HepG2 (cell line): ENCODE data around the gene PFKFB4. TPM values are rescaled to one million over a fixed set of nuclear protein-coding genes. Genes with fewer than 3 reads are reported as not detected.

Experiments
- HIVEP1 ChIP-seq: sonication (generic); formaldehyde crosslinking; IDR thresholded peaks from 2 replicates; pipeline ENCODE4 v1.4.0; 2020; ENCODE audit warnings: mild to moderate bottlenecking, missing genetic modification reagents
- HNF4A ChIP-seq: sonication (generic); formaldehyde crosslinking; IDR thresholded peaks from 2 replicates; pipeline ENCODE4 v1.4.0; 2020; ENCODE audit warnings: missing genetic modification reagents
- ISX ChIP-seq: sonication (generic); formaldehyde crosslinking; conservative IDR thresholded peaks from 2 replicates; pipeline ENCODE4 v1.5.0; 2020; ENCODE audit warnings: missing genetic modification reagents
- JUND ChIP-seq: sonication (generic); formaldehyde crosslinking; IDR thresholded peaks from 2 replicates; pipeline ENCODE4 v1.8.0; 2022; ENCODE audit warnings: mild to moderate bottlenecking, missing genetic modification reagents
- KDM5B ChIP-seq: sonication (generic); formaldehyde crosslinking; IDR thresholded peaks from 2 replicates; pipeline ENCODE4 v1.4.0; 2020; ENCODE audit warnings: missing genetic modification reagents, mild to moderate bottlenecking, borderline replicate concordance
- LBX2 ChIP-seq: sonication (generic); formaldehyde crosslinking; IDR thresholded peaks from 2 replicates; pipeline ENCODE4 v1.5.0; 2020; ENCODE audit warnings: missing genetic modification reagents, mild to moderate bottlenecking, borderline replicate concordance
- MAX ChIP-seq: IDR thresholded peaks from 2 replicates; pipeline ENCODE4 v1.6.1; 2012; ENCODE audit warnings: inconsistent platforms
- NR2C2 ChIP-seq: sonication (generic); formaldehyde crosslinking; IDR thresholded peaks from 2 replicates; pipeline ENCODE4 v1.4.0; 2020; ENCODE audit warnings: missing genetic modification reagents, mild to moderate bottlenecking, moderate library complexity, borderline replicate concordance
- NR2F1 ChIP-seq, 2 experiments: fragments of 450-650 bp in 1 of 2; formaldehyde crosslinking in 1 of 2; IDR thresholded peaks; 2 replicates each; pipeline versions ENCODE4 v1.5.0 to v1.6.1; 2016 to 2020; ENCODE audit warnings: mild to moderate bottlenecking in 1 of 2, missing compliant biosample characterization in 1 of 2, missing genetic modification reagents in 1 of 2, moderate library complexity in 1 of 2
- NR2F6 ChIP-seq, 2 experiments: IDR thresholded peaks; 2 replicates each; pipeline ENCODE4 v1.6.1; 2016; ENCODE audit warnings: antibody characterized with exemption in 1 of 2, mild to moderate bottlenecking in 1 of 2
- SALL1 ChIP-seq: sonication (generic); formaldehyde crosslinking; IDR thresholded peaks from 2 replicates; pipeline ENCODE4 v1.8.0; 2022; ENCODE audit warnings: mild to moderate bottlenecking, missing genetic modification reagents
- SALL2 ChIP-seq: sonication (generic); formaldehyde crosslinking; IDR thresholded peaks from 2 replicates; pipeline ENCODE4 v1.8.1; 2023; ENCODE audit warnings: mild to moderate bottlenecking, missing genetic modification reagents, inconsistent platforms
- SP5 ChIP-seq: IDR thresholded peaks from 2 replicates; pipeline ENCODE4 v1.6.1; 2016; ENCODE audit warnings: low read depth, borderline replicate concordance
- TP53 ChIP-seq: sonication (generic); formaldehyde crosslinking; conservative IDR thresholded peaks from 2 replicates; pipeline ENCODE4 v1.4.0; 2020; ENCODE audit warnings: missing genetic modification reagents
- ZNF407 ChIP-seq: sonication (generic); formaldehyde crosslinking; IDR thresholded peaks from one replicate; pipeline ENCODE4 v1.5.1; 2020; ENCODE audit warnings: mild to moderate bottlenecking, missing genetic modification reagents; ENCODE audit errors: not compliant biosample characterization
- ZNF543 ChIP-seq: sonication (generic); formaldehyde crosslinking; IDR thresholded peaks from 2 replicates; pipeline ENCODE4 v1.4.0; 2020; ENCODE audit warnings: mild to moderate bottlenecking, missing genetic modification reagents
- ZNF547 ChIP-seq: sonication (generic); formaldehyde crosslinking; IDR thresholded peaks from 2 replicates; pipeline ENCODE4 v1.5.1; 2020; ENCODE audit warnings: mild to moderate bottlenecking, missing genetic modification reagents
- ZNF720 ChIP-seq: sonication (generic); formaldehyde crosslinking; IDR thresholded peaks from 2 replicates; pipeline ENCODE4 v1.4.0; 2020; ENCODE audit warnings: missing genetic modification reagents
- ZNF768 ChIP-seq: sonication (generic); formaldehyde crosslinking; IDR thresholded peaks from 2 replicates; pipeline ENCODE4 v1.4.0; 2020; ENCODE audit warnings: missing genetic modification reagents
- ZSCAN20 ChIP-seq: sonication (generic); formaldehyde crosslinking; IDR thresholded peaks from 2 replicates; pipeline ENCODE4 v1.4.0; 2020; ENCODE audit warnings: missing genetic modification reagents, mild to moderate bottlenecking, borderline replicate concordance
- polyA plus RNA-seq, 8 experiments: library from polyadenylated mRNA; depleted of rRNA in 3 of 8; stranded (reverse) in 7 of 8; unstranded in 1 of 8; fragments of >200 nt; fragmentation: Illumina TruSeq in 4 of 8; extraction: Trizol in 4 of 8; gene quantifications; 2 replicates each; pipeline versions ENCODE4 v1.2.1 to v1.2.3, GENCODE V29; 2011 to 2016; ENCODE audit warnings: low read depth in 4 of 8, missing spikeins in 1 of 8, mixed read lengths in 1 of 8; ENCODE audit not compliant: insufficient read depth in 1 of 8
- total RNA-seq, 5 experiments: library from RNA; depleted of rRNA; stranded (reverse); fragments of >200 nt; fragmentation: Illumina TruSeq; extraction: Trizol; gene quantifications; 2 replicates each; pipeline ENCODE4 v1.2.3, GENCODE V29; 2016; ENCODE audit warnings: low read depth in 1 of 5
- TF ChIP-seq, protein P1 (sequence below): sonication (generic); formaldehyde crosslinking; IDR thresholded peaks from 2 replicates; pipeline ENCODE4 v1.5.1; 2020; ENCODE audit warnings: mild to moderate bottlenecking, missing genetic modification reagents, borderline replicate concordance

The PFKFB4 gene
- total and polyA plus RNA-seq, 2 of the 13 experiments (the other 11 are each of a cell fraction or from before 2014, with no cell fraction given): 7.1 to 103 TPM

GRCh38 chr3:48571938-48572337 lies 15.3 kb upstream of the PFKFB4 start (continued):
- TF ChIP-seq, protein P1, sequence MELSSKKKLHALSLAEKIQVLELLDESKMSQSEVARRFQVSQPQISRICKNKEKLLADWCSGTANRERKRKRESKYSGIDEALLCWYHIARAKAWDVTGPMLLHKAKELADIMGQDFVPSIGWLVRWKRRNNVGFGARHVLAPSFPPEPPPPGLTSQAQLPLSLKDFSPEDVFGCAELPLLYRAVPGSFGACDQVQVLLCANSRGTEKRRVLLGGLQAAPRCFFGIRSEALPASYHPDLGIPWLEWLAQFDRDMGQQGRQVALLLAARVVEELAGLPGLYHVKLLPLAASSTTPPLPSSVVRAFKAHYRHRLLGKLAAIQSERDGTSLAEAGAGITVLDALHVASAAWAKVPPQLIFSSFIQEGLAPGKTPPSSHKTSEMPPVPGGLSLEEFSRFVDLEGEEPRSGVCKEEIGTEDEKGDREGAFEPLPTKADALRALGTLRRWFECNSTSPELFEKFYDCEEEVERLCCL (CRISPR knock-in tag): no peak
- TF ChIP-seq ZNF547 (0 out of 2 replicates have a peak, but pooled peaks have one; percentile 57), ZNF543 (CRISPR knock-in tag) (no peak), ZNF768 (CRISPR knock-in tag) (peak; percentile 6; the same call in 1 of the 2 replicates), NR2F6 (IDR thresholded peaks at IDR 0.05) (peak; percentile 65), NR2F6 (CRISPR knock-in tag; IDR thresholded peaks at IDR 0.05) (peak; percentile 76), ISX (CRISPR knock-in tag) (no peak), SALL1 (CRISPR knock-in tag) (peak; percentile 59), NR2C2 (CRISPR knock-in tag) (peak; percentile 64; the same call in 1 of the 2 replicates), ZSCAN20 (CRISPR knock-in tag) (no peak), KDM5B (CRISPR knock-in tag) (peak; percentile 34; the same call in 1 of the 2 replicates), SALL2 (CRISPR knock-in tag) (no peak), SP5 (CRISPR knock-in tag) (0 out of 2 replicates have a peak, but pooled peaks have one; percentile 24), JUND (no peak), NR2F1 (CRISPR knock-in tag; IDR thresholded peaks at IDR 0.05) (peak in 1 of 2 experiments; percentile 55; a peak in 1 of 4 replicates), HIVEP1 (0 out of 2 replicates have a peak, but pooled peaks have one; percentile 10), MAX (0 out of 2 replicates have a peak, but pooled peaks have one; percentile 31), LBX2 (no peak), HNF4A (CRISPR knock-in tag) (peak; percentile 48; the same call in 1 of the 2 replicates), ZNF407 (peak; percentile 47), TP53 (no peak), ZNF720 (CRISPR knock-in tag) (no peak)
